Measurements from ENCODE around the gene IFITM2.
"Not testable (repeated sequence)": the region's sequence is repeated elsewhere in the genome, so short reads cannot be mapped to it uniquely, and the experiment has no call there.

IFITM2 gene

DNA sequence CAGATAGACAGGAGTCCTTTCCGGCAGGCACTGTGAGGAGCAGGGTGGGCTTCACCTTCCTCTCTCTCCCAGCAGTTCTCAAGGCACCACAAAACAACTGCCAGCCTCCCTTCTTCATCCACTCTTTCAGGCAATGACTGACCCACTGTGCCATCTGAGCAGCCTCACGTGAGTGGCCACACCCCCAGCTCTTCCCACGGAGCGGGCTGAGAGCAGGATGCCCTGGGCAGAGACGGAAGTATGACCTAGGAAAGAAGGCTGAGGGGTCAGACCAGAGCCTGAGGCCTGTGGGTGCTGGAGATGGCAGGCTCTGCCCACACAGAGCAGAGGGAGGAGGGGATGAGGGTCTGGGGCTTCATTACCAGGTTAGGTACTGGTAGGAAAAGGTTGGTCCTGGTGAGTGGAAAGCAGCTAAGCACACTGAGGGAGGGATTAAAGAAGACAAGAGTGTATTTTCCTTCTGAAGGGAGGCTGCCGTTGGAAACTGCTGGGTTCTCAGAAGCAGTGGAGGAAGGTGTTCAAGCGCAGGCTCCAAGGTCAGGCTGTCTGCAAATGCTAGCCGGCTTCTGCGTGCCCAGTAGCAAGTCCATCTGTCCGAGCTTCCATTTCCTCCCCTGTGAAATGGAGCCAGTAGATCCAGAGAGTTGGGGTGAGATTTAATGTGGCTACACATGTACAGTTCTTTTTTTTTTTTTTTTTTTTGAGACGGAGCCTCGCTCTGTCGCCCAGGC lies 24.8 kb upstream of the IFITM2 start:
- TF ChIP-seq, protein P1, sequence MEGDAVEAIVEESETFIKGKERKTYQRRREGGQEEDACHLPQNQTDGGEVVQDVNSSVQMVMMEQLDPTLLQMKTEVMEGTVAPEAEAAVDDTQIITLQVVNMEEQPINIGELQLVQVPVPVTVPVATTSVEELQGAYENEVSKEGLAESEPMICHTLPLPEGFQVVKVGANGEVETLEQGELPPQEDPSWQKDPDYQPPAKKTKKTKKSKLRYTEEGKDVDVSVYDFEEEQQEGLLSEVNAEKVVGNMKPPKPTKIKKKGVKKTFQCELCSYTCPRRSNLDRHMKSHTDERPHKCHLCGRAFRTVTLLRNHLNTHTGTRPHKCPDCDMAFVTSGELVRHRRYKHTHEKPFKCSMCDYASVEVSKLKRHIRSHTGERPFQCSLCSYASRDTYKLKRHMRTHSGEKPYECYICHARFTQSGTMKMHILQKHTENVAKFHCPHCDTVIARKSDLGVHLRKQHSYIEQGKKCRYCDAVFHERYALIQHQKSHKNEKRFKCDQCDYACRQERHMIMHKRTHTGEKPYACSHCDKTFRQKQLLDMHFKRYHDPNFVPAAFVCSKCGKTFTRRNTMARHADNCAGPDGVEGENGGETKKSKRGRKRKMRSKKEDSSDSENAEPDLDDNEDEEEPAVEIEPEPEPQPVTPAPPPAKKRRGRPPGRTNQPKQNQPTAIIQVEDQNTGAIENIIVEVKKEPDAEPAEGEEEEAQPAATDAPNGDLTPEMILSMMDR (IDR thresholded peaks at IDR 0.05; ENCODE audit: low read depth, low read length), result no peak
- H3K4me3 ChIP-seq (replicated peaks in 1 of 2; ENCODE audit: low read depth in 2 of 2, low read length in 2 of 2), result no peak overlapping the region
- DNase-seq (ENCODE audit: low read depth in 2 of 2), result no peak

DNA sequence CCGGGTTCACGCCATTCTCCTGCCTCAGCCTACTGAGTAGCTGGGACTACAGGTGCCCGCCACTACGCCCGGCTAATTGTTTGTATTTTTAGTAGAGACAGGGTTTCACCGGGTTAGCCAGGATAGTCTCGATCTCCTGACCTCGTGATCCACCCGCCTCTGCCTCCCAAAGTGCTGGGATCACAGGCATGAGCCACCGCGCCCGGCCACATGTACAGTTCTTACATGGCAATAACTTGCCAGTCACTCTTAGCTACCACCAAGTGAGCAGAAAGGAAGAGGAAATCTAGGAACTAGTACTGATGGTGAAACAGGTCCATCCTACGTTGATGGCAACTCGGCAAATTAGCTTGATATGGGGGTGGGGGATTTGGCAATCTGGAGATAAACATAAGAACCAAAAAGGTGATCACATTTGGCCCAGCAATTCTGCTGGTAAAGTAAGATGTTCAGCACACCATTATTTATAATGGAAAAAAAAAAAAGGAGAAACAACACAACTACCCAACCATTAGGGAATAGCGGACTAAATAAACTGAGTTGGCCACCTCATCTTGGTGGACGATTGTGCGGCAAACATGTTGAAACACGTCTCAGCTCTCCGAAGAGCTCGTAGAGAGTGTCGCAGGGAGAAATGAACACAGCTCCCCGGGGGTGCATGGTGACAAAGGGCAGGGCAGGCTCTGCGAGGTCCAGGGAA lies 24.1 kb upstream of the IFITM2 start:
- no peak for DNase-seq (ENCODE audit: low read depth in 2 of 2)
- no peak overlapping the region for H3K4me3 ChIP-seq (replicated peaks in 1 of 2; ENCODE audit: low read depth in 2 of 2, low read length in 2 of 2)
- TF ChIP-seq, protein P1 (IDR thresholded peaks at IDR 0.05; ENCODE audit: low read depth, low read length), result no peak

DNA sequence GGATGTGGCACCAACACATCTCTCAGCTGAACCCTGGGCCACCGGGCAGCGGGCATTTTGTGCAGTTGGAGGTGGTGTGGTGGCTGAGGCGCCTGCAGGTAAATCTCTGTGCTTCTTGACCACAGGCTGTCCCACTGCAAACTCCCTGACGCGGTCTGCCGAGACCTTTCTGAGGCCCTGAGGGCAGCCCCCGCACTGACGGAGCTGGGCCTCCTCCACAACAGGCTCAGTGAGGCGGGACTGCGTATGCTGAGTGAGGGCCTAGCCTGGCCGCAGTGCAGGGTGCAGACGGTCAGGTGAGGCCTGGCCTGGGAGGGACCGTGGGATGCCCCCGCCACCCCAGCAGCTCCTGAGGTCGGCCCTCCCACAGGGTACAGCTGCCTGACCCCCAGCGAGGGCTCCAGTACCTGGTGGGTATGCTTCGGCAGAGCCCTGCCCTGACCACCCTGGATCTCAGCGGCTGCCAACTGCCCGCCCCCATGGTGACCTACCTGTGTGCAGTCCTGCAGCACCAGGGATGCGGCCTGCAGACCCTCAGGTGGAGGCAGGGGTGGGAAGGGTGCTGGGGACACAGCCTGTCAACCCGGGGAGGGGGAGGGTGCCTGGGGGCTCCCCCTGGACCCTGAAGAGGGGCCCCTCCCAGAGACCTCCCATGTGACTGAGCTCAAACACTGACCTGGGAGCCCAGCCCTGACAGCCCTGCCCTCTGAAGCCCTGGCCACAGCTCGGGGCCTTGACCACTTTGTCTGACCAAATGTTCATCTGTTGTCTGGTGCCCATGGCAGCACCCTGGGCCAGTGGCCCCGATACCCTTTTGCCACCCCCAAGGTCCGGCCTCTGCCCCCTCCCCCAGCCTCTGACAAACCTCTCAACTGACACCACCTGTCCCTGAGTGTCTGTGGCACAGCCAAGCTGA lies 23.3 kb upstream of the IFITM2 start:
- DNase-seq (ENCODE audit: low read depth in 2 of 2), result no peak
- TF ChIP-seq, protein P1 (IDR thresholded peaks at IDR 0.05; ENCODE audit: low read depth, low read length), result no peak
- no peak overlapping the region for H3K4me3 ChIP-seq (replicated peaks in 1 of 2; ENCODE audit: low read depth in 2 of 2, low read length in 2 of 2)

DNA sequence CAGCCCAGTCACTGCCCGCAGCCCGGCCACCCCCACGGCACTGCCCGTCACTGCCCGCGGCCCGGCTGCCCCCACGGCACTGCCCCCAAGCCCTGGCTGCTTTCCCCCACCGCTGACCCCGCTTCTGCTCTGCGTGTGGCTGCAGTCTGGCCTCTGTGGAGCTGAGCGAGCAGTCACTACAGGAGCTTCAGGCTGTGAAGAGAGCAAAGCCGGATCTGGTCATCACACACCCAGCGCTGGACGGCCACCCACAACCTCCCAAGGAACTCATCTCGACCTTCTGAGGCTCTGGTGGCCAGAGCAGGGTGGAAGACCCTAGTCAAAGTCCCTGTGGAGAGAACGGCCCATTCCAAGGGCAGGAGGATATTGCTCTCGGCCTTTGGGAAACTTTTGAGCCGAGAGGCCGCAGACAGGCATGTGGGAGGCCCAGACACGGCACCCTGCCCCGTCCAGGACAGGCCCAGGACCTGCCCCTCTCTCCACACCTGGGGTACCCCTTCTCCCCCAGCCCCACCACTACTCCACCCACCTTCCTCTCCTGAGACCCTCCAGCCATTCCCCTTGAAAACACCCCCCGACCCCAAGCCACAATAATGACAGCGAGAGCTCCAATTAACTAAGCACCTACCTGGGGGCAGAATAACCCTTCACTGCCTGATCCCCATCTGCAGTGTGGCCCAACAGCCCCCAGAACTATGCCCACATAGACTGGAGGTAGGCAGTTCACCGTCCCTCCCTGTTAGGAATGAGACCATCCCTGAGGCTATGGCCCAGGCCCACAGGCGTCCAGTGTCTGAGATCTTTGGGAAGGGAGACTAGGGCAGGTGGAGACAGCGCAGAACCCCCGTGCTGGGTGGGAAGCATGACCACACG lies 22.4 kb upstream of the IFITM2 start:
- DNase-seq (ENCODE audit: low read depth in 2 of 2), result no peak
- TF ChIP-seq, protein P1 (IDR thresholded peaks at IDR 0.05; ENCODE audit: low read depth, low read length), result no peak
- no peak overlapping the region for H3K4me3 ChIP-seq (replicated peaks in 1 of 2; ENCODE audit: low read depth in 2 of 2, low read length in 2 of 2)

DNA sequence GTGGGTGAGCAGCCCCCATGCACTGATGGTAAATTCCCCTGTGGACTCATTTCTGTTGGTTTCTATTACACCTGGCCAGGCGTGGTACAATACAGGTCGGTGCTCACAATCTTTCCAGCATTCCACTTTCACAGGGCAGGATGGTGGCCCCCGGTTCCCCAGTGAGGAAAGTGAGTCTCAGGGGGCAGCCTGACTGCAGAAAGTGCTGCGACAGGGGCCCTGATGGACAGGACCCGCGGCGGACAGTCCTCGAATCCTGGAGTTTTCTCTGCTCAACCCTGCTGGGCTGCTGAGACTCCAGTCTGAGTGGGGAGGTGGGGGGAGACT lies 21.8 kb upstream of the IFITM2 start:
- DNase-seq (ENCODE audit: low read depth in 2 of 2), result no peak
- TF ChIP-seq, protein P1 (IDR thresholded peaks at IDR 0.05; ENCODE audit: low read depth, low read length), result no peak
- H3K4me3 ChIP-seq (replicated peaks in 1 of 2; ENCODE audit: low read depth in 2 of 2, low read length in 2 of 2), result no peak overlapping the region

DNA sequence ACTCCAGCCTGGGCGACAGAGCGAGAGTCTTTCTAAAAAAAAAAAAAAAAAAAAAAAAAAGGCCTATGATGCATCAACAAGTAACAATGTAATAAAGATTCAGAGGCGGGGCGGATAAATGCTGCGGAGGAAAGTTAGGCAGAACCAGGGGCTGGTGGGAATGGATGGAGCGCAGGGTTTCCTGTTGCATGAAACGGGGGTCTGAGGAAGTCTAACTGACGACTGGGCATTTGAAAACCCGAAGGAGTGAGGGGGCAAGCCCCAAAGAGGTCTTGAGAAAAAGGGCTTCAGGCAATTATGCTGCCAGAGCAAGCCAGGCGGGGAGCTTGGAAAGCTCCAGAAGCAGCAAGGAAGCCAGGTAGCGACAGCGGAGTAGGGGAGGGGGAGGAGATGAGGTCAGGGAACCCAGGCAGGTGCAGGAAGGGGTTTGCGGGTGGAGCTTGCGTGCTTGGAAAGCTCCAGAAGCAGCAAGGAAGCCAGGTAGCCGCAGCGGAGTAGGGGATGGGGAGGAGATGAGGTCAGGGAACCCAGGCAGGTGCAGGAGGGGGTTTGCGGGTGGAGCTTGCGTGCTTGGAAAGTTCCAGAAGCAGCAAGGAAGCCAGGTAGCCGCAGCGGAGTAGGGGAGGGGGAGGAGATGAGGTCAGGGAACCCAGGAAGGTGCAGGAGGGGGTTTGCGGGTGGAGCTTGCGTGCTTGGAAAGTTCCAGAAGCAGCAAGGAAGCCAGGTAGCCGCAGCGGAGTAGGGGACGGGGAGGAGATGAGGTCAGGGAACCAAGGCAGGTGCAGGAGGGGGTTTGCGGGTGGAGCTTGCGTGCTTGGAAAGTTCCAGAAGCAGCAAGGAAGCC lies 20.4 kb upstream of the IFITM2 start:
- not testable (repeated sequence) for DNase-seq (ENCODE audit: low read depth in 2 of 2); H3K4me3 ChIP-seq (replicated peaks in 1 of 2; ENCODE audit: low read depth in 2 of 2, low read length in 2 of 2)
